ENCODE results near the gene C5orf46. TPM values are rescaled to one million over a fixed set of nuclear protein-coding genes. Genes with fewer than 3 reads are reported as not detected.
"Not testable (repeated sequence)": the region's sequence is repeated elsewhere in the genome, so short reads cannot be mapped to it uniquely, and the experiment has no call there.

Gene C5orf46
- total RNA-seq, 1 donor = not detected

GRCh38 chr5:147872744-147873435 lies 33.4 kb downstream of the C5orf46 start:
- H3K27ac ChIP-seq (ENCODE audit: low read depth, low read length); H3K4me3 ChIP-seq (ENCODE audit: insufficient read depth, low read length); H2AFZ ChIP-seq (ENCODE audit: low read length); H3K79me2 ChIP-seq (ENCODE audit: insufficient read depth, low read length); H3K4me2 ChIP-seq (ENCODE audit: insufficient read depth, low read length); H3K4me1 ChIP-seq (ENCODE audit: insufficient read depth, low read length); H3K36me3 ChIP-seq (ENCODE audit: insufficient read depth, low read length); H3K27me3 ChIP-seq (ENCODE audit: insufficient read depth, low read length); H3K9me3 ChIP-seq (ENCODE audit: low read depth, low read length); DNase-seq (ENCODE audit: insufficient read length, low spot score, missing footprints); H4K20me1 ChIP-seq (ENCODE audit: insufficient read depth, low read length): not testable (repeated sequence)

- H3K27me3 ChIP-seq (ENCODE audit: insufficient read depth, low read length); H4K20me1 ChIP-seq (ENCODE audit: insufficient read depth, low read length); H3K36me3 ChIP-seq (ENCODE audit: insufficient read depth, low read length); H3K4me3 ChIP-seq (ENCODE audit: insufficient read depth, low read length); H3K4me2 ChIP-seq (ENCODE audit: insufficient read depth, low read length); H3K27ac ChIP-seq (ENCODE audit: low read depth, low read length); H3K79me2 ChIP-seq (ENCODE audit: insufficient read depth, low read length); H2AFZ ChIP-seq (ENCODE audit: low read length); DNase-seq (ENCODE audit: insufficient read length, low spot score, missing footprints); H3K4me1 ChIP-seq (ENCODE audit: insufficient read depth, low read length); H3K9me3 ChIP-seq (ENCODE audit: low read depth, low read length): not testable (repeated sequence)
These were observed 34.3 kb downstream of the C5orf46 start for GRCh38 chr5:147871980-147872549.

GRCh38 chr5:147869892-147870291 lies 36.4 kb downstream of the C5orf46 start:
- not testable (repeated sequence) for DNase-seq (ENCODE audit: insufficient read length, low spot score, missing footprints); H3K36me3 ChIP-seq (ENCODE audit: insufficient read depth, low read length); H4K20me1 ChIP-seq (ENCODE audit: insufficient read depth, low read length); H3K4me3 ChIP-seq (ENCODE audit: insufficient read depth, low read length); H3K4me2 ChIP-seq (ENCODE audit: insufficient read depth, low read length); H3K4me1 ChIP-seq (ENCODE audit: insufficient read depth, low read length); H3K27ac ChIP-seq (ENCODE audit: low read depth, low read length); H3K9me3 ChIP-seq (ENCODE audit: low read depth, low read length); H2AFZ ChIP-seq (ENCODE audit: low read length); H3K27me3 ChIP-seq (ENCODE audit: insufficient read depth, low read length); H3K79me2 ChIP-seq (ENCODE audit: insufficient read depth, low read length)

GRCh38 chr5:147869112-147869511 lies 37.2 kb downstream of the C5orf46 start:
- H3K4me1 ChIP-seq (ENCODE audit: insufficient read depth, low read length) = no peaks in the 10 kb centered on the region
- H3K36me3 ChIP-seq (ENCODE audit: insufficient read depth, low read length) = no peaks in the 10 kb centered on the region
- TF ChIP-seq CTCF (IDR thresholded peaks at IDR 0.05; ENCODE audit: extremely low read depth, low read depth, low read length) = no peak
- H3K9me3 ChIP-seq (ENCODE audit: low read depth, low read length) = no peaks in the 10 kb centered on the region
- no peak overlapping the region for H3K4me2 ChIP-seq (ENCODE audit: insufficient read depth, low read length)
- DNase-seq (ENCODE audit: insufficient read length, low spot score, missing footprints) = no peak
- no peaks in the 10 kb centered on the region for H3K27me3 ChIP-seq (ENCODE audit: insufficient read depth, low read length)
- H2AFZ ChIP-seq (ENCODE audit: low read length) = no peak overlapping the region
- H4K20me1 ChIP-seq (ENCODE audit: insufficient read depth, low read length) = no peaks in the 10 kb centered on the region
- H3K27ac ChIP-seq (ENCODE audit: low read depth, low read length) = no peak overlapping the region
- H3K4me3 ChIP-seq (ENCODE audit: insufficient read depth, low read length) = no peak overlapping the region
- H3K79me2 ChIP-seq (ENCODE audit: insufficient read depth, low read length) = no peaks in the 10 kb centered on the region

GRCh38 chr5:147863454-147864158 lies 42.7 kb downstream of the C5orf46 start:
- Histone ChIP-seq H3K9me3 (ENCODE audit: low read depth, low read length) (no peaks in the 10 kb centered on the region), H3K27me3 (ENCODE audit: insufficient read depth, low read length) (no peaks in the 10 kb centered on the region)

More at GRCh38 chr5:147863454-147864158, 42.7 kb downstream of the C5orf46 start:
- no peaks in the 10 kb centered on the region for H3K4me1 ChIP-seq (ENCODE audit: insufficient read depth, low read length)
- H3K4me3 ChIP-seq (ENCODE audit: insufficient read depth, low read length) = no peak overlapping the region
- H3K4me2 ChIP-seq (ENCODE audit: insufficient read depth, low read length) = no peak overlapping the region
- no peak overlapping the region for H3K27ac ChIP-seq (ENCODE audit: low read depth, low read length)
- no peak overlapping the region for H2AFZ ChIP-seq (ENCODE audit: low read length)
- no peak for DNase-seq (ENCODE audit: insufficient read length, low spot score, missing footprints)
- H3K36me3 ChIP-seq (ENCODE audit: insufficient read depth, low read length) = no peaks in the 10 kb centered on the region
- TF ChIP-seq CTCF (IDR thresholded peaks at IDR 0.05; ENCODE audit: extremely low read depth, low read depth, low read length) = no peak
- no peaks in the 10 kb centered on the region for H3K79me2 ChIP-seq (ENCODE audit: insufficient read depth, low read length)
- H4K20me1 ChIP-seq (ENCODE audit: insufficient read depth, low read length) = no peaks in the 10 kb centered on the region
